SU-DHL-6 (cell line): ENCODE data around the gene TMEM213.

ENCODE experiments used
- CTCF ChIP-seq: fragments of 200-600 bp; sonication (generic); IDR thresholded peaks from one replicate; pipeline ENCODE4 v1.5.1; 2017; ENCODE audit warnings: antibody characterized with exemption, mild to moderate bottlenecking, low read length, moderate library complexity; ENCODE audit not compliant: insufficient read depth, poor library complexity, severe bottlenecking
- EZH2phosphoT487 ChIP-seq: fragments of 200-600 bp; sonication (generic), shearing (Covaris generic); conservative IDR thresholded peaks from 2 replicates; pipeline ENCODE4 v1.6.1; 2018; ENCODE audit warnings: mild to moderate bottlenecking, antibody characterized with exemption, low read length, moderate library complexity, mixed read lengths

GRCh38 chr7:138796038-138796615, 1.7 kb upstream of the TMEM213 start:
- no peak for TF ChIP-seq CTCF
- TF ChIP-seq EZH2phosphoT487, result no peak
